Measurements from ENCODE around the gene FAM167B. TPM values are rescaled to one million over a fixed set of nuclear protein-coding genes. Genes with fewer than 3 reads are reported as not detected.

The FAM167B gene
- total RNA-seq, 1 experiment from 2014 or later, result not detected

- POLR2A ChIA-PET, result interaction anchor here (0.9 kb wide), 1 partner anchor 8 kb away, joined by 3 read pairs; the partner anchor contains the start of gene CCDC28B
- no peak overlapping the region for H3K4me3 Mint-ChIP-seq (ENCODE audit: unreplicated experiment)
- peak overlapping the region; percentile 70 for H3K27ac Mint-ChIP-seq (ENCODE audit: low read depth, unreplicated experiment)
- peaks cover 23% of the 10 kb centered on the region for H3K36me3 Mint-ChIP-seq (ENCODE audit: insufficient read depth, unreplicated experiment)
- no peaks in the 10 kb centered on the region for H3K27me3 Mint-ChIP-seq (ENCODE audit: insufficient read depth, unreplicated experiment)
- intact Hi-C loops (cut with micrococcal nuclease), result no loop called here
- H3K9me3 Mint-ChIP-seq (ENCODE audit: unreplicated experiment), result no peaks in the 10 kb centered on the region
- H3K4me1 Mint-ChIP-seq (ENCODE audit: insufficient read depth, unreplicated experiment), result peaks cover 10% of the 10 kb centered on the region
- DNase-seq (ENCODE audit: unreplicated experiment), result no peak
- BruUV-seq (replicated peaks), result no TSS peak
- TF ChIP-seq, protein P1, sequence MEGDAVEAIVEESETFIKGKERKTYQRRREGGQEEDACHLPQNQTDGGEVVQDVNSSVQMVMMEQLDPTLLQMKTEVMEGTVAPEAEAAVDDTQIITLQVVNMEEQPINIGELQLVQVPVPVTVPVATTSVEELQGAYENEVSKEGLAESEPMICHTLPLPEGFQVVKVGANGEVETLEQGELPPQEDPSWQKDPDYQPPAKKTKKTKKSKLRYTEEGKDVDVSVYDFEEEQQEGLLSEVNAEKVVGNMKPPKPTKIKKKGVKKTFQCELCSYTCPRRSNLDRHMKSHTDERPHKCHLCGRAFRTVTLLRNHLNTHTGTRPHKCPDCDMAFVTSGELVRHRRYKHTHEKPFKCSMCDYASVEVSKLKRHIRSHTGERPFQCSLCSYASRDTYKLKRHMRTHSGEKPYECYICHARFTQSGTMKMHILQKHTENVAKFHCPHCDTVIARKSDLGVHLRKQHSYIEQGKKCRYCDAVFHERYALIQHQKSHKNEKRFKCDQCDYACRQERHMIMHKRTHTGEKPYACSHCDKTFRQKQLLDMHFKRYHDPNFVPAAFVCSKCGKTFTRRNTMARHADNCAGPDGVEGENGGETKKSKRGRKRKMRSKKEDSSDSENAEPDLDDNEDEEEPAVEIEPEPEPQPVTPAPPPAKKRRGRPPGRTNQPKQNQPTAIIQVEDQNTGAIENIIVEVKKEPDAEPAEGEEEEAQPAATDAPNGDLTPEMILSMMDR (IDR thresholded peaks at IDR 0.05; ENCODE audit: unreplicated experiment), result no peak
- CTCF ChIA-PET, result no interaction called here
Measured at GRCh38 chr1:32208469-32208868, 38.6 kb upstream of the FAM167B start.

- Mint-ChIP-seq H3K36me3 (ENCODE audit: insufficient read depth, unreplicated experiment) (peaks cover 21% of the 10 kb centered on the region), H3K9me3 (ENCODE audit: unreplicated experiment) (no peaks in the 10 kb centered on the region), H3K4me3 (ENCODE audit: unreplicated experiment) (no peak within 1 kb of the TSS), H3K27me3 (ENCODE audit: insufficient read depth, unreplicated experiment) (no peaks in the 10 kb centered on the region), H3K4me1 (ENCODE audit: insufficient read depth, unreplicated experiment) (peaks cover 10% of the 10 kb centered on the region), H3K27ac (ENCODE audit: low read depth, unreplicated experiment) (peak within 1 kb of the TSS; percentile 70)
- POLR2A ChIA-PET, result interaction anchor here (0.9 kb wide), 1 partner anchor 8 kb away, joined by 3 read pairs; the partner anchor contains the start of gene CCDC28B
- peak; percentile 84 for DNase-seq (ENCODE audit: unreplicated experiment)
- CTCF ChIA-PET, result interaction anchor here (0.6 kb wide), 1 partner anchor 206 kb away, joined by 3 read pairs; no protein-coding TSS in a partner anchor
- no TSS peak for BruUV-seq (replicated peaks)
- intact Hi-C loops (cut with micrococcal nuclease), result no loop called here
- TF ChIP-seq, protein P1 (IDR thresholded peaks at IDR 0.05; ENCODE audit: unreplicated experiment), result no peak
Measured at GRCh38 chr1:32208891-32209328, 38.1 kb upstream of the FAM167B start, which contains the start of gene DCDC2B. TSS of gene DCDC2B (plus strand) at chr1:32209089. CDS start at chr1:32209094, 5 bp downstream.

DNA sequence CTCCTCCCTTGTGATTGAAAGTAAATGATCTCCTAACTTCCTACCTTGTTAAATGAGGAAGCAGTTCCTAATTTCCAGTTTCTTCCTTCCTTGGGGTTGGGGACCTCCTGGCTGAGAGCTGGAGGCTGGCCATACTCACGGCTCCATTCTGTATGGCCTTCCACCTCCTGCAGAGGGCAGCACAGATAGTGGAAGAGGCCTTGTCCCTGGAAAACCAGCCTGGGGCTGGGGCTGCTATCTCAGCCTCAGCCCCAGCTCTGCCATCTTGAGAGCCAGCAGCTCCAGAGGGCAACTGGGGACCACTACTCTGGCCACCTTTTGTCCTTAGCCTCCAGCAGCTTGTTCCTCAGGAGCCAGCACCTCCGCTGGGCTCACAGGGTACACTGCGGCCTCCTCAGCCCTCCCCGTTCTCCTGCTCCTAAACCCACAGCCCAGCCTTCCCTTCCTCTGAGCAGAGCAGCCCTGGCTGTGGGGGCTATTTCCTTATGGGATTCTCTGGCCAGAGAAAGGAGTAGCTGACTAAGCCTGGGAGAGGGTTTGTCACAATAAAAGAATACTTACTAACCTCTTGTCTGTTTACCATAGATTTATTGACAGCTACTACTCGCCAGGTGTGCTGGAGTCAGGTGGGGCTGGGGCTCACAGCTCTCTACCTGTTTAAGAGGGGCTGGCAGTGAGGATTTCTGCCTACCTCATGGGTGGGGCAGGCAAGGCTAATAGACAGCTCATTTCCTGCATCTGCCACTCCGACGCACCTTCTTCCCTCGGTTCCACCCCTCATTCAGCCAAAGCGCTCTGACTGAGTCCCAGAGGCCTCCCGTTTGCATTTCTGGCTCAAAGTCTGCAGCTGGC lies 31.2 kb upstream of the FAM167B start:
- no peaks in the 10 kb centered on the region for H3K27me3 Mint-ChIP-seq (ENCODE audit: insufficient read depth, unreplicated experiment)

More for the DNA sequence above, 31.2 kb upstream of the FAM167B start:
- DNase-seq (ENCODE audit: unreplicated experiment), result peak; percentile 75
- TF ChIP-seq, protein P1 (IDR thresholded peaks at IDR 0.05; ENCODE audit: unreplicated experiment), result peak; percentile 79
- intact Hi-C loops (cut with micrococcal nuclease), result loop anchor here (1.0 to 5.0 kb wide), 4 partner anchors 75 to 198 kb away; partner anchors contain the start of gene BSDC1
- H3K36me3 Mint-ChIP-seq (ENCODE audit: insufficient read depth, unreplicated experiment), result peaks cover 43% of the 10 kb centered on the region
- POLR2A ChIA-PET, result interaction anchor here (0.6 to 2.3 kb wide), 14 partner anchors 10 to 178 kb away, joined by 3 to 19 read pairs (median 4); partner anchors contain the start of genes BSDC1, CCDC28B, IQCC and TXLNA
- H3K27ac Mint-ChIP-seq (ENCODE audit: low read depth, unreplicated experiment), result peak overlapping the region; percentile 54
- no TSS peak for BruUV-seq (replicated peaks)
- CTCF ChIA-PET, result interaction anchor here (0.5 to 3.1 kb wide), 40 partner anchors 8 to 759 kb away, joined by 3 to 24 read pairs (median 4); partner anchors contain the start of genes BSDC1, CCDC28B, HDAC1 and IQCC
- H3K9me3 Mint-ChIP-seq (ENCODE audit: unreplicated experiment), result no peaks in the 10 kb centered on the region
- H3K4me1 Mint-ChIP-seq (ENCODE audit: insufficient read depth, unreplicated experiment), result peaks cover 1% of the 10 kb centered on the region
- H3K4me3 Mint-ChIP-seq (ENCODE audit: unreplicated experiment), result no peak overlapping the region

Data from MCF 10A (cell line).